A204.1 (cell line): ENCODE results near the gene LEMD1.

Experiments
- FAIRE-seq: peaks from 2 replicates; lab custom pipeline; 2012; peaks lifted over from hg19 to GRCh38; lab: Jason Lieb, UNC

LEMD1 gene

GRCh38 chr1:205354259-205355074, 67.4 kb downstream of the LEMD1 start:
- peak; percentile 60 for FAIRE-seq

- FAIRE-seq, result no peak
Observed at GRCh38 chr1:205353612-205354011, 68.2 kb downstream of the LEMD1 start.

GRCh38 chr1:205353191-205353590, 68.7 kb downstream of the LEMD1 start:
- no peak for FAIRE-seq

DNA sequence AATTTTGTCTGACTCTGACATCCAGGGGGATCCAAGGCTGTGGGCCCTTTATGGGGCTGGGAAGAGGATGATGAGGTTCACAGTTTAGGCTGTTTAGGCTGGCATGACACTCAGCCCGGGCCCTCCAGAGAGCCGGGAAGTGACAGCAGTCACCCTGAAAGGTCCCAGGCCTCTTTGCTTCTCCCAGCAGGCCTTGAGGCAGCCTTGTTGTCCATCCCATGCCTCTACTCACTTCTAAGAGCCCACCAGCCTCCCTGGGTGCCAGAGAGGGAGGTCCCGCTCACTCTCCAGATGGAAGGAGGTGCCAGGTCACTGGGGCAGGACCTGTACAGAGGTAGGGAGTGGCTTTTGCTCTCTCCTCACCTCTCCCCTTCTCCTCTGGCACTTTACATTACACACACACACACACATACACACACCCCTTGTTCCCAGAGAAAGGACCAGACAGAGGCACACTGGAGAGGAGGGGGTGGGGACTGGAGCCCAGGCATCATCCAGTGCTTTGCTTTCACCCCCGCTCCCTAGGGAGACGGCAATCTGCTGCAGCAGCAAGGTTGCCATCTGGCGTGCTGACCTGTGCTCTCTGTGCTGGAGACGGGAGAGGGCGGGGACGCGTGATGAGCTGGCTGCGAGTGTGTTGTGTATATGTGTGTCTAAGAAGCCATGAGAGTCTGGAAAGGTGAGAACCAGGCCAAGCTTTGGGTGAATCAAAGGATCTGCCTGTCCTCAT, 69.7 kb downstream of the LEMD1 start:
- no peak for FAIRE-seq

DNA sequence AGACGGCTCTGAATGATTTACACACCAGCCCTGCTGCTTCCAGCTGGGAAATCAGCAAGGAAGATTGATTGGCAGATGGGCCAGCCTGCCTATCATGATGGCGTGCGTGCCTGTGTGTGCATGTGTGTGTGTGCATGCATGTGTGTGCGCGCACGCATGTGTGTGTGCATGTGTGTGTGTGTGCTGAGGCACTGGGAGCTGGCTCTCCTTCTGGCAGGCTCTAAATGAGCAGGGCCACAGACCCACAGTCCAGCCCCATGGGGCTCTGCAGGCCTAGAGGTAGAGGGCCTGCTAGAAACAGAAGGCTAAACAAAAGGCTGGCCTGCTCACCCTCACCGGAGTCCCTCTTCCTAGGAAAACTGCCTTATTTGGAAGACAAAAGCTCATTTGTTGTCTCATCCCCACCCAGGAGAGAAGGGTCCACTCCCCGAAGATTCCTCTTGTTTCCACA, 71.1 kb downstream of the LEMD1 start:
- FAIRE-seq, result no peak

- no peak for FAIRE-seq
Observed at GRCh38 chr1:205350124-205350523, 71.7 kb downstream of the LEMD1 start.

DNA sequence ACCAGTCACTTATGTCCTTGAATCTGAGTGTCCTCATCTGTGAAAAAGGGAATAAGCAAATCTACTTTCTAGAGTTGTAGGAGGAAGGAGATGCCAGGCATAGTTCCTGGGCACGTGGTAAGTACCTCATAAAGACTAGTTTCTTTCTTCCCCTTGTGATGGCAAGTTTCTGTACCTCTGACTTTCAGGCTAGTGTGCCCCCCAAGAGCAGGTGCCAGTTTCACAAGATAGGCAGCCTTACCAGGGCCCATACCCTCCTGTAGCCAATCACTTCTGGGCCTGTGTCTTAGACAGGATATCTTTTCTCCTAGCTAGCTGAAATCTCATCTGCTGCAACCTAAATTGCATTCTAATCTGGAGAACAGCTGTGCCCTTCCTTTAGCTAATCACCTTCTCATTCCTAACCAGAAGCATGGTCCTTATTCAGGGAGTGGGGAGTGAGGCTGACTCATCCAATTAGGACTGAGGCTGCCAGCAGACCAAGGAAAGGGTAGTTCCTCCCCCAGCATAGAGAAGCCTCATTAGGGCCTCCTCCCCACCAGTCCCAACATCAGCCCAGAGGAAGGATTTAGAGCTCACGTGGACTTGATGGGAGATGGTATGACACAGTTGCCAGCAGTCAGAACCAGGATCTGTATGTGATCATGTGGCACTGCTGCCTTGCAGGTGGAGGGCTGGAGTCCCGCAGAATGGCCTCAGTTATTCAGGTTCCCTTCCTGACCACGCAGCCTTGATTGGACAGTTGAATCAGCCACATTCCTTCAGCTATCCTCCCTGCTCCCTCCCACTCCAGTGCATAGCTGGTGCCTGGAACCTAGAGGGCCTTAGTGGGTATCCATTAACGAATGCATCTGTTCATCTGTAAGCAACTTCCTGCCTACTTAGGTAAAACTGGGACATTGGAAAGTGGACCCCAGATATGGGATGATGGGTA, 73.0 kb downstream of the LEMD1 start:
- no peak for FAIRE-seq

- no peak for FAIRE-seq
Observed at GRCh38 chr1:205346956-205347574, 74.8 kb downstream of the LEMD1 start.

- FAIRE-seq, result no peak
Observed at GRCh38 chr1:205345761-205346160, 76.1 kb downstream of the LEMD1 start.

- FAIRE-seq, result no peak
Observed at GRCh38 chr1:205344066-205344928, 77.6 kb downstream of the LEMD1 start.

GRCh38 chr1:205343431-205344065, 78.3 kb downstream of the LEMD1 start:
- no peak for FAIRE-seq

- FAIRE-seq, result no peak
Observed at GRCh38 chr1:205342986-205343385, 78.9 kb downstream of the LEMD1 start.

GRCh38 chr1:205340676-205341075, 81.2 kb downstream of the LEMD1 start:
- FAIRE-seq, result no peak

- FAIRE-seq, result no peak
Observed at GRCh38 chr1:205339717-205340116, 82.1 kb downstream of the LEMD1 start.

- FAIRE-seq, result no peak
Observed at GRCh38 chr1:205339197-205339702, 82.6 kb downstream of the LEMD1 start.

DNA sequence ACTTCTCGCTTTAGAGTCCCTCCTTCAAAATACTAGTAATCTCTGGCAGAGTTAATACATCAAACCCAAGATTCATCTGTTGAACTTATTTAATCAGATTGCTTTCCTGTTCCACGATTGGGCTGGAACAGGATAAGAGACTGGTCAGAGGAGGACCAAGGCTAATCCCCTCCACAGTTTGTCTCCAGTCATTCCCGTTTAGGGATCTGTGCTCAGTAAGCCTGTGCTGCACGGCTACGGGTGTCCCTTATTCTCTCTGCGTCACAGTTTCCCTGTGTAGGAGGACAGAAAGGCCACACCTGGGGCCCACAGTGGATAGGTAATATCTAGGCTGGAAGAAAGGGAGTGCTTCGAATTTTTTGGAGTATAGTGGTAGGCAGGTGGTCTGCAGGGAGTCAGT, 83.8 kb downstream of the LEMD1 start:
- FAIRE-seq, result no peak

DNA sequence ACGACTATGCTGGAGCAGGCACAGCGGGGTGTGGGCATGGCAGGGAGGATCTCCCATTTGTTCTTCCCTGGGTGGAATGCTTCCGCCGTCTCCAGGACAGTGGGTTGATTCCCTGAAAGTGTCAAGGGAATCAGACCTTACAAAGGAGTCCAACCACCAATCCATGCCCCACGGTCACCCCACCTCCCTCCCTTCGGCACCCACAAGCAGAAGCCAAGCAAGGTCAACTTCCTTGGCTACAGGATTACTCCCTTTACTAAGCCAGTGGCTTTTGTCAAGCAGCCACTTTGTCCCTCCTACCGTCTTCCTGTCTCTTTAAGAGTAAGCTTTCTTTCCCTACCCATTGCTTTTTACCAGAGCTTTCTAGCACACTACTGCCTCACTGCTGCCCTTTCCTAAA, 84.4 kb downstream of the LEMD1 start:
- no peak for FAIRE-seq

GRCh38 chr1:205335692-205336091, 86.2 kb downstream of the LEMD1 start:
- no peak for FAIRE-seq

GRCh38 chr1:205332015-205332791, 89.7 kb downstream of the LEMD1 start:
- FAIRE-seq, result no peak
